ENCODE measurements around the gene LINGO3.

DNA sequence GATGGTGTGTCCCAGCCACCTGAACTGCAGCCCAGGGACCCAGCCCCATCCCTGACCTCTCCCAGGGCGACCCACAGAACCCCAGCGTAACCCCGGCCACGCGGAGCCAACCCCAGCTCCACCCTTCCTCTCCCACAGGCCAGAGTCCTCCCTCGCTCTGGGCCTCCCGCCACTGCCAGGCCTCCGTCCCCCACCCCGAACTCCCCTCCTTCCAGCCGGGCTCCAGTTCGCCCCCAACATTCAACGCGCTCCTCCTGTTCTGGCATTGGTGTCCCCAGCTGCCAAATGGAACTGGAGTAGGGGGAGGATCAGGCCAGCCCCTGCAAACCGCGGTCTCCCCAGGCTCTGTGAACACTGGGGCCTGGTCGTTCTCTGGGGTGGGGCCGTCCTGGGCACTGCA, 7.4 kb downstream of the LINGO3 start:
- TF ChIP-seq, protein P1, sequence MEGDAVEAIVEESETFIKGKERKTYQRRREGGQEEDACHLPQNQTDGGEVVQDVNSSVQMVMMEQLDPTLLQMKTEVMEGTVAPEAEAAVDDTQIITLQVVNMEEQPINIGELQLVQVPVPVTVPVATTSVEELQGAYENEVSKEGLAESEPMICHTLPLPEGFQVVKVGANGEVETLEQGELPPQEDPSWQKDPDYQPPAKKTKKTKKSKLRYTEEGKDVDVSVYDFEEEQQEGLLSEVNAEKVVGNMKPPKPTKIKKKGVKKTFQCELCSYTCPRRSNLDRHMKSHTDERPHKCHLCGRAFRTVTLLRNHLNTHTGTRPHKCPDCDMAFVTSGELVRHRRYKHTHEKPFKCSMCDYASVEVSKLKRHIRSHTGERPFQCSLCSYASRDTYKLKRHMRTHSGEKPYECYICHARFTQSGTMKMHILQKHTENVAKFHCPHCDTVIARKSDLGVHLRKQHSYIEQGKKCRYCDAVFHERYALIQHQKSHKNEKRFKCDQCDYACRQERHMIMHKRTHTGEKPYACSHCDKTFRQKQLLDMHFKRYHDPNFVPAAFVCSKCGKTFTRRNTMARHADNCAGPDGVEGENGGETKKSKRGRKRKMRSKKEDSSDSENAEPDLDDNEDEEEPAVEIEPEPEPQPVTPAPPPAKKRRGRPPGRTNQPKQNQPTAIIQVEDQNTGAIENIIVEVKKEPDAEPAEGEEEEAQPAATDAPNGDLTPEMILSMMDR (optimal IDR thresholded peaks at IDR 0.05 in 1 of 3, IDR thresholded peaks at IDR 0.05 in 1 of 3, conservative IDR thresholded peaks at IDR 0.05 in 1 of 3; ENCODE audit: extremely low read depth in 1 of 3, insufficient read depth in 2 of 3, low read length in 3 of 3), result no peak
- TF ChIP-seq EZH2 (IDR thresholded peaks at IDR 0.05; ENCODE audit: low read length), result no peak

Measured in keratinocyte (primary cell).